ENCODE results near the gene LAMA2.

GRCh38 chr6:129546702-129547101 lies 663.8 kb downstream of the LAMA2 start:
- TF ChIP-seq EP300 (IDR thresholded peaks at IDR 0.05; ENCODE audit: borderline replicate concordance): no peak
- no peak for TF ChIP-seq FOXM1 (IDR thresholded peaks at IDR 0.05; ENCODE audit: borderline replicate concordance, low read depth)
